PFSK-1 (cell line): ENCODE data around the gene ORMDL3.

Experiments used
- FOXP2 ChIP-seq: optimal IDR thresholded peaks from 2 replicates; pipeline ENCODE3; 2011; ENCODE audit warnings: borderline replicate concordance, control low read depth, inconsistent platforms; ENCODE audit not compliant: insufficient read depth; ENCODE audit errors: extremely low read length, extremely low read depth
- TAF1 ChIP-seq: IDR thresholded peaks from 2 replicates; pipeline ENCODE4 v1.6.1; 2012; ENCODE audit warnings: low read length, control low read depth, borderline replicate concordance; ENCODE audit not compliant: insufficient read depth

- TF ChIP-seq TAF1 (no peak), FOXP2 (no peak)
Observed at GRCh38 chr17:39872751-39873150, 54.6 kb downstream of the ORMDL3 start.
